Measurements from ENCODE around the gene CNEP1R1. TPM values are rescaled to one million over a fixed set of nuclear protein-coding genes. Genes with fewer than 3 reads are reported as not detected.

Gene CNEP1R1
- total RNA-seq, 1 experiment from 2014 or later = 13.8 TPM

GRCh38 chr16:50001144-50001543 lies 23.9 kb upstream of the CNEP1R1 start:
- ChIA-PET CTCF (no interaction called here), POLR2A (no interaction called here)
- H3K4me1 Mint-ChIP-seq = no peaks in the 10 kb centered on the region
- no peak for DNase-seq (ENCODE audit: low spot score)
- peaks cover 2% of the 10 kb centered on the region for H3K27me3 Mint-ChIP-seq (ENCODE audit: low read depth)
- ATAC-seq = no peak
- H3K4me3 Mint-ChIP-seq = no peak overlapping the region
- no peaks in the 10 kb centered on the region for H3K36me3 Mint-ChIP-seq
- TF ChIP-seq ZNF232 (CRISPR knock-in tag; IDR thresholded peaks at IDR 0.05) = no peak
- TF ChIP-seq KAT7 (CRISPR knock-in tag; IDR thresholded peaks at IDR 0.05; ENCODE audit: borderline replicate concordance) = no peak
- TF ChIP-seq TP53 (CRISPR knock-in tag; IDR thresholded peaks at IDR 0.05) = no peak
- no peak for TF ChIP-seq MAX (CRISPR knock-in tag; IDR thresholded peaks at IDR 0.05)
- no peak for TF ChIP-seq ATF3 (CRISPR knock-in tag; conservative IDR thresholded peaks at IDR 0.05)
- no peak for TF ChIP-seq CREM (CRISPR knock-in tag; IDR thresholded peaks at IDR 0.05)
- H3K9me3 Mint-ChIP-seq = no peaks in the 10 kb centered on the region
- H3K27ac Mint-ChIP-seq = no peak overlapping the region

- ChIA-PET CTCF (no interaction called here), POLR2A (interaction anchor here (0.7 kb wide), 1 partner anchor 103 kb away, joined by 4 read pairs; no protein-coding TSS in a partner anchor)
- ATAC-seq = no peak
Observed at GRCh38 chr16:50002190-50002589, 22.8 kb upstream of the CNEP1R1 start.

GRCh38 chr16:50004239-50004638 lies 20.8 kb upstream of the CNEP1R1 start:
- DNase-seq (ENCODE audit: low spot score) = no peak
- no peak for ATAC-seq
- H3K4me1 Mint-ChIP-seq = peaks cover 16% of the 10 kb centered on the region
- ChIA-PET POLR2A (no interaction called here), CTCF (interaction anchor here (1.9 kb wide), 1 partner anchor 46 kb away, joined by 5 read pairs; no protein-coding TSS in a partner anchor)
- H3K9me3 Mint-ChIP-seq = peaks cover 13% of the 10 kb centered on the region
- peaks cover 6% of the 10 kb centered on the region; the same call in 1 of the 2 replicates for H3K36me3 Mint-ChIP-seq
- TF ChIP-seq HMGXB4 (CRISPR knock-in tag; IDR thresholded peaks at IDR 0.05) (no peak), GABPB1 (CRISPR knock-in tag; IDR thresholded peaks at IDR 0.05) (no peak)
- H3K4me3 Mint-ChIP-seq = no peak overlapping the region
- peaks cover 7% of the 10 kb centered on the region for H3K27me3 Mint-ChIP-seq (ENCODE audit: low read depth)
- no peak overlapping the region for H3K27ac Mint-ChIP-seq

More at GRCh38 chr16:50002190-50002589, 22.8 kb upstream of the CNEP1R1 start:
- Mint-ChIP-seq H3K27me3 (ENCODE audit: low read depth) (peaks cover 2% of the 10 kb centered on the region), H3K27ac (no peak overlapping the region), H3K4me3 (no peak overlapping the region), H3K4me1 (no peaks in the 10 kb centered on the region), H3K9me3 (no peaks in the 10 kb centered on the region), H3K36me3 (no peaks in the 10 kb centered on the region)
- TF ChIP-seq ZSCAN18 (CRISPR knock-in tag; IDR thresholded peaks at IDR 0.05) (no peak), SOX15 (CRISPR knock-in tag; IDR thresholded peaks at IDR 0.05) (no peak), HMGA2 (CRISPR knock-in tag; IDR thresholded peaks at IDR 0.05) (no peak), ZNF512 (CRISPR knock-in tag; IDR thresholded peaks at IDR 0.05; ENCODE audit: borderline replicate concordance) (no peak), GRHL2 (CRISPR knock-in tag; IDR thresholded peaks at IDR 0.05; ENCODE audit: insufficient replicate concordance, severe bottlenecking) (no peak), HMGXB4 (CRISPR knock-in tag; IDR thresholded peaks at IDR 0.05) (no peak)
- no peak for DNase-seq (ENCODE audit: low spot score)

Measured in WTC11 (cell line).